Prostate gland (tissue), 2 donors: ENCODE results near the gene RNF225.

Experiments used
- POLR2A ChIP-seq: fragments of 450-650 bp; IDR thresholded peaks from one replicate; pipeline ENCODE4 v1.6.1; 2016; ENCODE audit warnings: antibody characterized with exemption, mild to moderate bottlenecking
- POLR2AphosphoS5 ChIP-seq: sonication (generic); formaldehyde crosslinking; IDR thresholded peaks from one replicate; pipeline ENCODE4 v1.6.1; 2017; ENCODE audit warnings: antibody characterized with exemption
- TF ChIP-seq, protein P1 (sequence below), 4 experiments: fragments of 200-600 bp in 2 of 4; fragments of 450-650 bp in 2 of 4; sonication (generic) in 2 of 4; IDR thresholded peaks; 1 replicate in 3 of 4; 2 replicates in 1 of 4; pipeline ENCODE4 v1.5.1; 2016 to 2019; ENCODE audit warnings: antibody characterized with exemption in 4 of 4, mild to moderate bottlenecking in 2 of 4, moderate library complexity in 2 of 4

DNA sequence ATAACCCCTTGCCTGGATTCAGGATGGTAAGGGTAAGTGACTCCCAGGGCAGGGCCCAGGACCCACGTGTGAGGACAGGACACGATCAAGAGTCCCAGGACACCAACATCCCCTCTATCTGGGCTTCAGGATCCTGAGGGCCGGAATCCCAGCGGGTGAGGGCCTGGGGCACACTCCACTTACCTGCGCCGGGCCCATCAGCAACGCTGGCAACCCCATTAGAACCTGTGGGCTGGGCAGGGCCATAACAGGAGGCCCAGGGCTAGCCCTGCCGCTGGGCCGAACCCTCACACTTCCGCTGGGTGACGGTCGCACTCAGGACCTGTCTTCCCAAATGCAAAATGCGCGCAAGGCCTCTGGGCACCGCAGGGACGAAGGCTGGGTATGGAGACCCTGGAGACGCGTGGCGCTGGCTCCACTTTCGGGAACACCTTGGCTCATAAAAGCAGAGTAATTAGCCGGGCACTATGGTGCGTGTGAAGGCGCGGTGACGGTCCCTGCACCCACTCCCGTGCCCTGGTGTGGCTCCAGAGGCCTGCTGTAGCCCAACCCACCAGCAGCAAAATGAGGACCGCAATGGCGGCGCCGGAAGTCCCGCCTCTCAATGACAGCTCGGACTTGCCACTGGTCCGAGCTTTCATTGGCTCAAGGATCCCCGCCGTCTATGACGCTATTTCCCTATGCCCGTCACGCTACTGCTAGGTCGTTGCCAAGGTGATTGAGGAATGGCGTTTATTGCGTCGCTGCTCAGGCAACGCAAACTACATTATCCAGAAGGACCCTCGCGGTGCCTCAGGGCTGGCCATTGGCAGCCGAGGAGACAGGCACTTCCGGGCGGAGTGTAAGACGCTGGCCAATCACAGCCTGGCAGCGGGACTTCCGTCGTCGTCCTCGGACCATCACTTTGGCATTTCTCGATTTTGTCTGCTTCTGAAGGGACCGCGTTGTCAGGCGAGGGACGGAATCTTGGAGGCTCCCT lies 44.4 kb downstream of the RNF225 start, which contains the start of gene ZNF132:
- TF ChIP-seq, protein P1, sequence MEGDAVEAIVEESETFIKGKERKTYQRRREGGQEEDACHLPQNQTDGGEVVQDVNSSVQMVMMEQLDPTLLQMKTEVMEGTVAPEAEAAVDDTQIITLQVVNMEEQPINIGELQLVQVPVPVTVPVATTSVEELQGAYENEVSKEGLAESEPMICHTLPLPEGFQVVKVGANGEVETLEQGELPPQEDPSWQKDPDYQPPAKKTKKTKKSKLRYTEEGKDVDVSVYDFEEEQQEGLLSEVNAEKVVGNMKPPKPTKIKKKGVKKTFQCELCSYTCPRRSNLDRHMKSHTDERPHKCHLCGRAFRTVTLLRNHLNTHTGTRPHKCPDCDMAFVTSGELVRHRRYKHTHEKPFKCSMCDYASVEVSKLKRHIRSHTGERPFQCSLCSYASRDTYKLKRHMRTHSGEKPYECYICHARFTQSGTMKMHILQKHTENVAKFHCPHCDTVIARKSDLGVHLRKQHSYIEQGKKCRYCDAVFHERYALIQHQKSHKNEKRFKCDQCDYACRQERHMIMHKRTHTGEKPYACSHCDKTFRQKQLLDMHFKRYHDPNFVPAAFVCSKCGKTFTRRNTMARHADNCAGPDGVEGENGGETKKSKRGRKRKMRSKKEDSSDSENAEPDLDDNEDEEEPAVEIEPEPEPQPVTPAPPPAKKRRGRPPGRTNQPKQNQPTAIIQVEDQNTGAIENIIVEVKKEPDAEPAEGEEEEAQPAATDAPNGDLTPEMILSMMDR (IDR thresholded peaks at IDR 0.05), result no peak
- TF ChIP-seq POLR2A (no peak), POLR2AphosphoS5 (peak; percentile 99)
